Endodermal cell (in vitro differentiated cells): Measurements from ENCODE around the gene MCHR2. TPM values are rescaled to one million over a fixed set of nuclear protein-coding genes. Genes with fewer than 3 reads are reported as not detected.

Source experiments
- DNase-seq: peaks from one replicate; pipeline ENCODE4 v3.0.0-alpha.2; 2017
- H3K27ac ChIP-seq: 2 replicates; pipeline ENCODE4 v1.5.1; 2013; ENCODE audit warnings: mild to moderate bottlenecking, low read depth, low read length, moderate library complexity
- H3K27me3 ChIP-seq: 2 replicates; pipeline ENCODE4 v1.6.1; 2013; ENCODE audit warnings: mild to moderate bottlenecking, low read length, moderate library complexity; ENCODE audit not compliant: insufficient read depth, control insufficient read depth, poor library complexity, severe bottlenecking
- H3K36me3 ChIP-seq: 2 replicates; pipeline ENCODE4 v1.7.0; 2013; ENCODE audit warnings: mild to moderate bottlenecking, low read length, moderate library complexity; ENCODE audit not compliant: control insufficient read depth, insufficient read depth
- H3K4me1 ChIP-seq: one replicate; pipeline ENCODE4 v1.7.0; 2013; ENCODE audit warnings: low read length; ENCODE audit not compliant: control insufficient read depth, insufficient read depth
- H3K4me3 ChIP-seq: 2 replicates; pipeline ENCODE4 v1.5.1; 2013; ENCODE audit warnings: mild to moderate bottlenecking, low read length, moderate library complexity
- H3K9ac ChIP-seq: 2 replicates; pipeline ENCODE4 v1.6.1; 2013; ENCODE audit warnings: mild to moderate bottlenecking, low read length, moderate library complexity; ENCODE audit not compliant: poor library complexity, severe bottlenecking; ENCODE audit errors: extremely low read depth
- H3K9me3 ChIP-seq: 2 replicates; pipeline ENCODE4 v1.6.1; 2013; ENCODE audit warnings: mild to moderate bottlenecking, low read length, moderate library complexity; ENCODE audit not compliant: control insufficient read depth
- H3K27ac Mint-ChIP-seq: 2 replicates; pipeline ENCODE4 v1.8.0; 2020; ENCODE audit warnings: mixed read lengths
- H3K27me3 Mint-ChIP-seq: 2 replicates; pipeline ENCODE4 v1.8.0; 2021; ENCODE audit warnings: mild to moderate bottlenecking, mixed read lengths; ENCODE audit not compliant: insufficient read depth
- H3K36me3 Mint-ChIP-seq: 2 replicates; pipeline ENCODE4 v1.8.0; 2020; ENCODE audit warnings: low read depth, mixed read lengths
- H3K4me1 Mint-ChIP-seq: 2 replicates; pipeline ENCODE4 v1.8.0; 2020; ENCODE audit warnings: mixed read lengths
- H3K4me3 Mint-ChIP-seq: 2 replicates; pipeline ENCODE4 v1.8.0; 2020; ENCODE audit warnings: mild to moderate bottlenecking, moderate library complexity, mixed read lengths
- H3K9me3 Mint-ChIP-seq: 2 replicates; pipeline ENCODE4 v1.8.0; 2020; ENCODE audit warnings: mild to moderate bottlenecking, mixed read lengths
- WGBS, 2 experiments: methylation state at CpG; one replicate each; pipeline versions ENCODE4 v1.1.5 to v1.1.7; 2013; ENCODE audit warnings: missing lambda C conversion rate in 2 of 2, mixed read lengths in 1 of 2; ENCODE audit not compliant: insufficient coverage in 1 of 2, insufficient read length in 1 of 2; 5-methylcytosine and 5-hydroxymethylcytosine counted together
- total RNA-seq, 2 donors: library from RNA; stranded (reverse); fragmentation: NEBNext Ultra II Directional in 1 of 2; extraction: Animal tissue kit (Norgen Biotek cat#: 25700) in 1 of 2; gene quantifications; 2 replicates in 1 of 2; 3 replicates in 1 of 2; pipeline ENCODE4 v1.2.1, GENCODE V29; 2021
- TF ChIP-seq, protein P1 (sequence below): fragments of 200-600 bp; sonication (generic); conservative IDR thresholded peaks from 2 replicates; pipeline ENCODE4 v1.5.0; 2021; ENCODE audit warnings: antibody characterized with exemption, mild to moderate bottlenecking

MCHR2 gene
- total RNA-seq, 2 donors from 2014 or later = not detected

DNA sequence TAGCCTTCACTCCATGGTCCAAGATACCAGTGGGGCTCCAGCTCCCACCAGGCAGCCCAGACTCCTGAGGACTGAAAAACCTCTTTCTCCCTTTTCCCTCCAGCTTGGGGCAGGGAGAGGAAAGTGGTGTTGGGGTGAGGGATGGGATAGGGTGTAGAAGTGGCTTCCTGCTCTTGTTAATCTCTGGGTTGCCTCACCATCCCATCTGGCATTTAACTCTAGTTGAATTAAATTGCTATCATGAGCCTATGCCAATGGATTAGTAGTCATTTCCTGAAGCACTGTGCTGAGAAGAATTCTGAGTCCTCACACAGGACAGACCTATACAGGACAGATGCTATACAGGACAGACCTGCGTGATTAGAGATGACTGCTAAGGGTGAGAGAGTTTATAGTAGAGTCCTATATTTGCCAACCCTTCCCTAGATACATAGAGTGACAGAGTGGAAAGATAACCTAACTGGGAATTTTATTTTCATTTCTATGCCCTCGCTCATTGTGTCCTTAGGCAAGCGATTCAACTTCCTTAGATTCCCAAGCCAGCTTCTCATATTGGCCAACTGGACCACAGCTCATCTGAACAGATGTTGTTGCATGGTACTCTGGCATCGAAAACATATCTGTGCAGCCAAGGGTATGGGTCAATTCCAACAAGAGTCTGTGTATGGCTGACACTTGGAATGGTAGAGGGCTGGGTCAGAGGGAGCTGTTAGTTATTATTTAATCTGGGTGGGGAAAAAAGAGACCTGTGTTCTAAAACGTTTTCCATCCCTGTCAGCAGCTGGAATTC is 42.8 kb downstream of the MCHR2 start:
- H3K4me1 ChIP-seq = no peaks in the 10 kb centered on the region
- Mint-ChIP-seq H3K4me1 (no peaks in the 10 kb centered on the region), H3K27me3 (no peaks in the 10 kb centered on the region), H3K9me3 (no peaks in the 10 kb centered on the region), H3K27ac (no peak overlapping the region), H3K36me3 (no peaks in the 10 kb centered on the region), H3K4me3 (no peak overlapping the region)
- H3K9ac ChIP-seq = no peak overlapping the region
- no peaks in the 10 kb centered on the region for H3K27me3 ChIP-seq
- H3K4me3 ChIP-seq = no peak overlapping the region
- TF ChIP-seq, protein P1, sequence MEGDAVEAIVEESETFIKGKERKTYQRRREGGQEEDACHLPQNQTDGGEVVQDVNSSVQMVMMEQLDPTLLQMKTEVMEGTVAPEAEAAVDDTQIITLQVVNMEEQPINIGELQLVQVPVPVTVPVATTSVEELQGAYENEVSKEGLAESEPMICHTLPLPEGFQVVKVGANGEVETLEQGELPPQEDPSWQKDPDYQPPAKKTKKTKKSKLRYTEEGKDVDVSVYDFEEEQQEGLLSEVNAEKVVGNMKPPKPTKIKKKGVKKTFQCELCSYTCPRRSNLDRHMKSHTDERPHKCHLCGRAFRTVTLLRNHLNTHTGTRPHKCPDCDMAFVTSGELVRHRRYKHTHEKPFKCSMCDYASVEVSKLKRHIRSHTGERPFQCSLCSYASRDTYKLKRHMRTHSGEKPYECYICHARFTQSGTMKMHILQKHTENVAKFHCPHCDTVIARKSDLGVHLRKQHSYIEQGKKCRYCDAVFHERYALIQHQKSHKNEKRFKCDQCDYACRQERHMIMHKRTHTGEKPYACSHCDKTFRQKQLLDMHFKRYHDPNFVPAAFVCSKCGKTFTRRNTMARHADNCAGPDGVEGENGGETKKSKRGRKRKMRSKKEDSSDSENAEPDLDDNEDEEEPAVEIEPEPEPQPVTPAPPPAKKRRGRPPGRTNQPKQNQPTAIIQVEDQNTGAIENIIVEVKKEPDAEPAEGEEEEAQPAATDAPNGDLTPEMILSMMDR = no peak
- DNase-seq = no peak
- no peaks in the 10 kb centered on the region for H3K36me3 ChIP-seq
- H3K9me3 ChIP-seq = no peaks in the 10 kb centered on the region
- WGBS, 2 experiments = 84 to 91% methylated on average over 4 to 5 of the region's 5 CpGs
- no peak overlapping the region for H3K27ac ChIP-seq

DNA sequence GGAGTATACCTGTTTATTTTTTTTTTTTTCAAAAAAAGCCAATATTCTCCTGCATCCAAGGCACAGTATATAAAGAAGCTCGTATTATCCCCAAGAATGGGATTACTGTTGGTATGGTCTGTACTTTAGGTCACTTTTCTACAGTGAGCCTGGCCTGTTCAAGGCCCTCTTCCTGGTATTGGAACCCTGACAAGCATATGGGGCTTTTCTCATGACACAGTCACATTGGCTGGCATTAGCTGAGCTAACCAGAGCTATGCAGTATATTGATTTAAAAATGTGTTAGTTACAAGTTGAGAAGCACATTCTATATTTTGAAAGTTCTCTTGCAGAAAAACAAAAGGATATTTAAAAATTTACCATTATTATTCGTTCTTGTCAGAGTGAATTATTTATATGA is 48.0 kb downstream of the MCHR2 start:
- Mint-ChIP-seq H3K27me3 (no peaks in the 10 kb centered on the region), H3K9me3 (no peaks in the 10 kb centered on the region), H3K27ac (no peak overlapping the region), H3K36me3 (no peaks in the 10 kb centered on the region), H3K4me3 (no peak overlapping the region), H3K4me1 (peaks cover 7% of the 10 kb centered on the region)
- DNase-seq = no peak
- TF ChIP-seq, protein P1 = no peak
- no peak overlapping the region for H3K9ac ChIP-seq
- H3K36me3 ChIP-seq = no peaks in the 10 kb centered on the region
- 79 to 100% methylated on average over 1 to 2 of the region's 2 CpGs for WGBS, 2 experiments
- no peak overlapping the region for H3K27ac ChIP-seq
- H3K9me3 ChIP-seq = no peaks in the 10 kb centered on the region
- no peak overlapping the region for H3K4me3 ChIP-seq
- H3K4me1 ChIP-seq = no peaks in the 10 kb centered on the region
- H3K27me3 ChIP-seq = no peaks in the 10 kb centered on the region

DNA sequence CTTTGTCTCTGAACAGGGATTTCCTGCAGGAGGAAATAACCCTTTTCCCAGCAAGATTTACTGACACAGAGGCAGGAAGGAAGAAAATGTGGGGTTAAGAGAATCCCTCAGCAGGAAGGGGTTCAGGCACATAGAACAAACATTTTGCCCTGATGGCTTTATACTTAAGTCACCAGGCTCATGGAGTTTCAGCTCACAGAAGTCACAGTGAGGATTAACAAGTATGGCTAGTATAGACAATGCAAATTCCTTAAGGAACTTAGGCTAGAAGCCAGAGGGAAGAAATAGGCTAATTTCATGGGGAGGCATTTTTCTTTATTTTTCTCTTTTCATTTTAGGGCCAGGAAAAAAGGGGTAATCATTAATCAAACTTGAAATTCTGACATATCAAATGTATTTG is 50.2 kb downstream of the MCHR2 start:
- no peak overlapping the region for H3K4me3 ChIP-seq
- H3K27me3 ChIP-seq = no peaks in the 10 kb centered on the region
- H3K27ac ChIP-seq = no peak overlapping the region
- DNase-seq = no peak
- H3K27ac Mint-ChIP-seq = no peak overlapping the region
- peaks cover 7% of the 10 kb centered on the region for H3K4me1 Mint-ChIP-seq
- no peaks in the 10 kb centered on the region for H3K27me3 Mint-ChIP-seq
- no peaks in the 10 kb centered on the region for H3K9me3 ChIP-seq
- no peaks in the 10 kb centered on the region for H3K9me3 Mint-ChIP-seq
- TF ChIP-seq, protein P1 = no peak
- H3K36me3 Mint-ChIP-seq = no peaks in the 10 kb centered on the region
- no peak overlapping the region for H3K9ac ChIP-seq
- H3K4me3 Mint-ChIP-seq = no peak overlapping the region
- no peaks in the 10 kb centered on the region for H3K4me1 ChIP-seq
- H3K36me3 ChIP-seq = no peaks in the 10 kb centered on the region
